KMS-11 (cell line): ENCODE data around the gene IFNL1.

ENCODE experiments used
- H2AFZ ChIP-seq: fragments of 200-600 bp; sonication (generic); 2 replicates; pipeline ENCODE4 v1.6.1; 2016; ENCODE audit warnings: antibody characterized with exemption, mixed run types, low read depth
- H3K27ac ChIP-seq: fragments of 200-600 bp; sonication (generic); 2 replicates; pipeline ENCODE4 v1.6.1; 2016; ENCODE audit warnings: mild to moderate bottlenecking, mixed run types
- H3K27me3 ChIP-seq: fragments of 200-600 bp; sonication (generic); 2 replicates; pipeline ENCODE4 v1.6.1; 2017; ENCODE audit warnings: mild to moderate bottlenecking, low read depth, mixed run types, moderate library complexity; ENCODE audit not compliant: insufficient read depth
- H3K36me3 ChIP-seq: fragments of 200-600 bp; sonication (generic); 2 replicates; pipeline ENCODE4 v1.6.1; 2017; ENCODE audit warnings: mild to moderate bottlenecking, mixed run types; ENCODE audit not compliant: insufficient read depth
- H3K4me1 ChIP-seq: fragments of 200-600 bp; sonication (generic); 2 replicates; pipeline ENCODE4 v1.6.1; 2016; ENCODE audit warnings: mild to moderate bottlenecking, low read depth, mixed run types; ENCODE audit not compliant: poor library complexity, severe bottlenecking
- H3K4me2 ChIP-seq: fragments of 200-600 bp; sonication (generic); 2 replicates; pipeline ENCODE4 v1.7.0; 2016; ENCODE audit warnings: mild to moderate bottlenecking, mixed run types
- H3K4me3 ChIP-seq: fragments of 200-600 bp; sonication (generic); IDR thresholded peaks from 2 replicates; pipeline ENCODE4 v1.6.1; 2017; ENCODE audit warnings: low read depth, low read length, mixed read lengths; ENCODE audit not compliant: insufficient read depth
- H3K79me2 ChIP-seq: fragments of 200-600 bp; sonication (generic); 2 replicates; pipeline ENCODE4 v1.6.1; 2016; ENCODE audit warnings: low read depth, mixed run types; ENCODE audit not compliant: insufficient read depth
- H3K9ac ChIP-seq: fragments of 200-600 bp; sonication (generic); 2 replicates; pipeline ENCODE4 v1.6.1; 2016; ENCODE audit warnings: mild to moderate bottlenecking, mixed run types
- H4K20me1 ChIP-seq: fragments of 200-600 bp; sonication (generic); 2 replicates; pipeline ENCODE4 v1.6.1; 2016; ENCODE audit warnings: mild to moderate bottlenecking, mixed run types; ENCODE audit not compliant: insufficient read depth
- TF ChIP-seq, protein P1 (sequence below): fragments of 200-600 bp; sonication (generic); conservative IDR thresholded peaks from 2 replicates; pipeline ENCODE4 v1.6.1; 2017; ENCODE audit warnings: low read depth, mild to moderate bottlenecking, antibody characterized with exemption, low read length, moderate library complexity, mixed read lengths

The IFNL1 gene

GRCh38 chr19:39310558-39311311, 14.5 kb downstream of the IFNL1 start:
- Histone ChIP-seq H3K4me2 (no peak overlapping the region), H3K27ac (no peak overlapping the region), H3K79me2 (peaks cover 5% of the 10 kb centered on the region; the same call in 1 of the 2 replicates), H4K20me1 (no peaks in the 10 kb centered on the region), H3K27me3 (no peaks in the 10 kb centered on the region), H3K9ac (no peak overlapping the region), H2AFZ (no peak overlapping the region), H3K4me3 (no peak overlapping the region), H3K4me1 (peaks cover 13% of the 10 kb centered on the region), H3K36me3 (peaks cover 6% of the 10 kb centered on the region; the same call in 1 of the 2 replicates)
- TF ChIP-seq, protein P1, sequence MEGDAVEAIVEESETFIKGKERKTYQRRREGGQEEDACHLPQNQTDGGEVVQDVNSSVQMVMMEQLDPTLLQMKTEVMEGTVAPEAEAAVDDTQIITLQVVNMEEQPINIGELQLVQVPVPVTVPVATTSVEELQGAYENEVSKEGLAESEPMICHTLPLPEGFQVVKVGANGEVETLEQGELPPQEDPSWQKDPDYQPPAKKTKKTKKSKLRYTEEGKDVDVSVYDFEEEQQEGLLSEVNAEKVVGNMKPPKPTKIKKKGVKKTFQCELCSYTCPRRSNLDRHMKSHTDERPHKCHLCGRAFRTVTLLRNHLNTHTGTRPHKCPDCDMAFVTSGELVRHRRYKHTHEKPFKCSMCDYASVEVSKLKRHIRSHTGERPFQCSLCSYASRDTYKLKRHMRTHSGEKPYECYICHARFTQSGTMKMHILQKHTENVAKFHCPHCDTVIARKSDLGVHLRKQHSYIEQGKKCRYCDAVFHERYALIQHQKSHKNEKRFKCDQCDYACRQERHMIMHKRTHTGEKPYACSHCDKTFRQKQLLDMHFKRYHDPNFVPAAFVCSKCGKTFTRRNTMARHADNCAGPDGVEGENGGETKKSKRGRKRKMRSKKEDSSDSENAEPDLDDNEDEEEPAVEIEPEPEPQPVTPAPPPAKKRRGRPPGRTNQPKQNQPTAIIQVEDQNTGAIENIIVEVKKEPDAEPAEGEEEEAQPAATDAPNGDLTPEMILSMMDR, result no peak

DNA sequence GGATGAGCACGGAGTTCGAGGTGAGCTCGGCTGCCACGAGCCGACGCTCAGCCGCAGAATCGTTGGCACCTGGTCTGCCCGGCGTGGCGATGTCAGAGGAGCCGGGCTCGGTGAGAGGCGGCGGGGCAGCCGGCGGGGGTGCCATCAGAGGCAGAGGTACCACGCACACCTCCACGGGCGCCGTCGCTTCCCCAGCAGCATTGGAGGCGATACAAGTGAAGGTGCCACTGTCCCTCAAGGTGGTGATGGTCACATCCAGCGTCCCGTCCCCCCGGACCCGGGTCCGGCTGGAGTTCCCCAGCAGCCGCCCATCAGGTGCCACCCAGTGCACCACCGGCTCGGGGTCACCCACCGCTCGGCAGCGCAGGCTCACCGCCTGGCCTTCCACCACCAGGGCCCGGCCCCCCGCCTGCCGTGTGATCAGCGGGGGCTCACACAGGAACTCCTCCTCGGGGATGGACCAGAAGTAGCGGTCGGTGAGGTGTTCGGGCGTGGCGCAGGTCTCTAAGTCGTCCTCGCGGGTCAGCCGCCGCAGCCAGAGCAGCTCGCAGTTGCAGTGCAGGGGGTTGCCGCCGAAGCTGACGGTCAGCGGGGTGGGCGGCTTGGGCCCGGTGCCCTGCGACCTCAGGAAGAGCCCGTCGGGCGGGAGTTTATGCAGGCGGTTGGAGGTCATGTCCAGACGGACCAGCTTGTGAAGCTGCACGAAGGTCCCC, 18.0 kb downstream of the IFNL1 start:
- Histone ChIP-seq H3K27ac (no peak overlapping the region), H3K9ac (no peak overlapping the region), H3K4me2 (no peak overlapping the region), H3K4me3 (no peak overlapping the region), H3K79me2 (peaks cover 16% of the 10 kb centered on the region), H2AFZ (no peak overlapping the region), H3K4me1 (peaks cover 23% of the 10 kb centered on the region), H3K36me3 (peaks cover 6% of the 10 kb centered on the region; the same call in 1 of the 2 replicates), H3K27me3 (no peaks in the 10 kb centered on the region), H4K20me1 (no peaks in the 10 kb centered on the region)
- TF ChIP-seq, protein P1, result no peak

DNA sequence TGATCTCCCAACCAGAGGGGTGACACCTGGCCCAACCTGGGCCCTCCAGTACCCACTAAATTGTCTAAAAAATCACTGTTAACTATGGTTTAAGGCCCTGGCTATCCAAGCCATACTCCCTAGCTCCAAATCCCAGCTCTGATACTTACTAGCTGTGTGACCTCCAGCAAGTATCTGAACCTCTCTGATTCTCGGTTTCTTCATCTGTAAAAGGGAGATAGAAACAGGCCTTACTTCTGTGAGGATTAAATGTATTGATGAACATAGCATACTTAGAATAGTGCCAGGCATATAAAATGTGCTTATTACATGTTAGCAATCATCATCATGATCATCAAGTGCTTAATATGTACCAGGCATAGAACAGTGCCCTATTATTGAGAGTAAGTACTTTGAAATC, 19.7 kb downstream of the IFNL1 start:
- H3K27me3 ChIP-seq, result no peaks in the 10 kb centered on the region
- H2AFZ ChIP-seq, result no peak overlapping the region
- H3K27ac ChIP-seq, result no peak overlapping the region
- H3K4me1 ChIP-seq, result peaks cover 16% of the 10 kb centered on the region
- TF ChIP-seq, protein P1, result no peak
- no peak overlapping the region for H3K9ac ChIP-seq
- no peak overlapping the region for H3K4me2 ChIP-seq
- H4K20me1 ChIP-seq, result no peaks in the 10 kb centered on the region
- peaks cover 23% of the 10 kb centered on the region for H3K79me2 ChIP-seq
- no peak overlapping the region for H3K4me3 ChIP-seq
- peaks cover 6% of the 10 kb centered on the region; the same call in 1 of the 2 replicates for H3K36me3 ChIP-seq

GRCh38 chr19:39316627-39317321, 20.6 kb downstream of the IFNL1 start:
- Histone ChIP-seq H3K27me3 (no peaks in the 10 kb centered on the region), H3K9ac (no peak overlapping the region), H3K36me3 (peaks cover 6% of the 10 kb centered on the region; the same call in 1 of the 2 replicates), H3K27ac (no peak overlapping the region), H3K79me2 (peaks cover 23% of the 10 kb centered on the region), H3K4me2 (no peak overlapping the region), H2AFZ (no peak overlapping the region), H4K20me1 (no peaks in the 10 kb centered on the region), H3K4me1 (peaks cover 19% of the 10 kb centered on the region), H3K4me3 (no peak overlapping the region)
- TF ChIP-seq, protein P1, result no peak
